GM19238 (cell line): ENCODE measurements around the gene ELP1.

Experiments used
- DNase-seq: peaks from one replicate; pipeline ENCODE4 v3.0.0; 2011; ENCODE audit warnings: low spot score; ENCODE audit not compliant: insufficient read length

Gene ELP1

DNA sequence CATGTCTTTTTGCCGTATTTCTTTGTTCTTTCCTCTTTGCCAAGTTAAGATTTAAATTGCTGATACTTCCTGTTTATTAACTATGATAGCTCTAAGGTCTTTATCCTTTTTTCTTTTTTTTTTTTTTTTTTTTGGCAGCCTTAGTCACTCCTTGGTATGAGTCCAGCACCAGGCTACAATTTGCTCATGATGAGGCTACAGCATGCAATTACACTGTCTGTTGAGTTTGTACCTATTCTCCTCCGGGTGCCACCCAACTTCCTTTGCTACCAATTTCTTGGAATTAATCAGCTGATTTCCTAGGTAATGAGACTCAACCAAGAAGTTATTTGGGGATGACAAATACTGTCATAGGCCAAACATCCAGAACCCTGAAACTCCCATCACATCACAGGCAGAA lies 103.7 kb downstream of the ELP1 start:
- DNase-seq = no peak

DNA sequence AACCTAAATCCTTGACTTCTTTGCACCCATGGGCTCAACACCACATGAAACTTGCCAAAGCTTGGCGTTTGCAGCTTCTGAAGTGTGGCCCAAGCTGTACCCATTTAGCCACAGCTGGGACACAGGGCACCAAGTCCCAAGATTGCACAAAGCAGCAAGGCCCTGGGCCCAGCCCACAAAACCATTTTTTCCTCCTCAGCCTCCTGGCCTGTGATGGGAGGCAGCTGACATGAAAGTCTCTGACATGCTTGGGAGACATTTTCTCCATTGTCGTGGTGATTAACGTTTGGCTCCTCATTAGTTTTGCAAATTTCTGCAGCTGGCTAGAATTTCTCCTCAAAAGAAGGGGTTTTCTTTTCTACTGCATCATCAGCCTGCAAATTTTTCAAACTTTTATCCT lies 110.1 kb downstream of the ELP1 start:
- no peak for DNase-seq
